ENCODE measurements around the gene CDIPT. TPM values are rescaled to one million over a fixed set of nuclear protein-coding genes. Genes with fewer than 3 reads are reported as not detected.

The CDIPT gene, protein sequence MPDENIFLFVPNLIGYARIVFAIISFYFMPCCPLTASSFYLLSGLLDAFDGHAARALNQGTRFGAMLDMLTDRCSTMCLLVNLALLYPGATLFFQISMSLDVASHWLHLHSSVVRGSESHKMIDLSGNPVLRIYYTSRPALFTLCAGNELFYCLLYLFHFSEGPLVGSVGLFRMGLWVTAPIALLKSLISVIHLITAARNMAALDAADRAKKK
- 66.7 and 80.3 TPM in 2 replicates for total RNA-seq

DNA sequence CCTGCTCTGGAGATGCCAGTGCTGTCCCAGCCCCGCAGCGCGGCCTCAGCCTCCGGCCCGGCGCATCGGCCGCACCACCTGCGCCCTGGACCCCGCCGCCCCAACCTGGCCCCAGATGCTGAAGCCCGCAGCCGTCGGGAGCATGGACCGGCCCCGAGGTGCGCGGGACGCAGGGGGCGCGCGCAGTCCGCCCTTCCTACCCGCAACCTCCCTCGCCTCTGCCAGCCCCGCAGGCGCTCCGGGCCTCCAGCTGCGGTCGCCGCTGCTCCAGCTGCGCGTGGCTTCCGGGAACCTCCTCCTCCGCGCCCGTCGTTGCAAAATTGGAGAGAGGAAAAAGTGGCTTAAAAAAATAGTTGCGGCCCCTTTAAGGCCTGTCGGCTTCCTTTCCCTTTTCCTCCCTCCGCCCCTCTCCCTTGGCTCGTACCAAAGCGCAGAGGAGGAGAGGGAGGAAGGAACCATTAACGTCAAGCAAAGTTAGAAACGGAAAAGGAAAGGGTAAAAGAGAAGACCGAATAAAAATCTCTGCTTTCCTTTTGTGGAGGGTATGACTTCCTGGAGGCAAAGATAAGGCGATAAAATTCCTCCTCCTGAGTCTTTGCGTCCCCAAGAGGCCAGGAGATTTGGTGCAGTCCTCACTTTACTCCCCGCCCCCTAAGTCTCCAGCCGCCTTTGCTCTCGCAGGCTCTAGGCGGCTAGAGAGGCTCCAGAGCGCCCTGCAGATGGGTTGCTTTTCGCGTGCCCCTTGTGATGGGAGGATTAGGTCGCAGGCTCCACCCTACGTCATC, at the start of gene CDIPT:
CDIPT (minus strand) TSS at position 343 of the 785 bp plus-strand sequence. CDS start 369 bp downstream, outside the sequence.

DNA sequence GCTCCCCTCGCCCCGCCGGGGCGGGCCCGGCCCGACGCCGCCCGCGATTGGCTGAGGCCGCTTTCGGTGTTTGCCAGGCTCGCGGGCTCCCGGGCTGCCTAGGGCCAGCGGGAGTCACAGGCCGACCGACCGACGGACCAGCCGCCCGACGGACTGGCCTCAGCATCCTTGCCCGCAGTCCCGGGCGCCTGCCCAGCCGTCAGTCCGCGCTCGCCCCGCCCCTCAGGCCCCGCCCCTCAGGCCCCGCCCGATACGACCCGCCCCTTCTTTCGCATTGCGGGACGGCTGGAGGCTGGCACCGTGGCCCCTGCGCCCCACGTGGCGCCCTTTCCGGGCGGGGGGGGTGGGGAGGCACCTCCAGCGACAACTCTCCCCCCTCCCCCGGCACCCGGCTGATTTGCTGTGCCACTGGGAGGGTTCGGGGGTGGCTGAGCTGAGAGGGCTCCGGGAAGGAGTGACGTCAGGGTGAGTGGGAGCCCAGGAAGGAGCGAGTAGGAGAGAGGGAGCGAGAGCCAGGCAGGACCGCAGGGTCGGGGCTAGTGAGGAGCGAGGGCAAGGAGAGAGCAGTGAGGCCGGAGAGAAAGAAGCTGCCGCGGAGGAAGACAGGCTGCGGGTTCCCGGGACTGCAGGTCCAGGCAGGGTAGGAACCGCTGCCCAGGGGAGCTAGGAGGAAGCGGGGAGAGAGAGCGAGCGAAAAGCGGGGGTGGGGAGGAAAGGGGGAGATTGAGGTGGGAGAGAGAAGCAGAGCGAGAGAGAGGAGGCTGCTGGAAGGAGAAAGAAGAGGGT, 37.3 kb upstream of the CDIPT start, which contains the start of gene ASPHD1:
ASPHD1 (plus strand) TSS at position 387 of the 786 bp plus-strand sequence. CDS start 484 bp downstream, outside the sequence.

DNA sequence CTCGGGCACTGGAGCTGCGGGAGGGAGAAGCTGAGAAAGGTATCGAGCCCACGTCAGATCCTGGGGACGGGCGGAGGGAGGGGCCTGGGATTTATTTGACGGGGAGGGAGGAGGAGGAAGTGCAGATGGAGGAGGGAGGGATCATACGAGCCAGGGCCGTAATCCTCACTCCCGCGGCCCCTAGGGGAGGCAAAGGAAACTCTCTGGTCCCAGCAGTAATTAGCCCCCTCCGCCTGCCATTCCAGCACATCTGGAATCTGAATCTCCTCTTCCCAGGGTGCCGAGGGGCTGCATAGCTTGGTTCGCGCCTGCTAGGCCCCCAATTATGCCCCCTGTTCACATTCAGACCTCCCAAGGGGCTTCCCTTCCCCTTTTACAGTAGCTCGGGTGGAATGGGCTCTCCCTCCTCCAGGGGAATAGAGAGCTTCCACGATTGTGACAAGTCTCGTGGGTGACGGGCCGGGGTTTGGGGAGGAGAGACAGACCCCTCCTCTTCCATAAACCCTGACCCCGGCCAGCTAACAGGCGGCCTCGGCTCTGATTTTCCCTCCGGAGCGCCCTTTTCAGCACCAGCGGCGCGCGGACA, 36.6 kb upstream of the CDIPT start, which contains the start of gene SEZ6L2:
SEZ6L2 (minus strand) TSS at position 35 of the 586 bp plus-strand sequence. CDS start 531 bp downstream, outside the sequence.

DNA sequence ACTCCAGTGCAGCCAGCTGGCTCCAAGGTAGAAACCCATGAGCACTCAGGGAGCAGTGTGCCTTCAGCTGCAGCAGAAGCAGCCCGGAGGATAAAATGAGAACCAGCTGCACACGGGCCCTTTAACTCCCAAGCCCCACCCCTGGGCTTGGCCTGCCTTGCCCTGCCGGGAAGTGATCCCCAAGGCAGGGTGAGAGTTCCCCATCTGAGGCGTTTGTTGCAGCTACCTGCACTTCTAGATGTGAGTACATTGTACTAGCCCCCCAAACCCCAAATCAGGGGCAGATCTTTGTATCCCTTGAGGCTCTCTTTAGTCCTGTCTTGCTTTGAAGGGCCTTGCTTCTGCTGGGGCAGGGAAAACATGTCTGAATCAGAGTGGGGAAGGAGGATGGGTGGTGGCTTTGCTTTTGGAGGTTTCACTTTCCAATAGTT, 42.7 kb downstream of the CDIPT start, which contains the start of gene MVP:
MVP (plus strand) TSS at position 192 of the 431 bp plus-strand sequence. CDS start 10,088 bp downstream, outside the sequence.

DNA sequence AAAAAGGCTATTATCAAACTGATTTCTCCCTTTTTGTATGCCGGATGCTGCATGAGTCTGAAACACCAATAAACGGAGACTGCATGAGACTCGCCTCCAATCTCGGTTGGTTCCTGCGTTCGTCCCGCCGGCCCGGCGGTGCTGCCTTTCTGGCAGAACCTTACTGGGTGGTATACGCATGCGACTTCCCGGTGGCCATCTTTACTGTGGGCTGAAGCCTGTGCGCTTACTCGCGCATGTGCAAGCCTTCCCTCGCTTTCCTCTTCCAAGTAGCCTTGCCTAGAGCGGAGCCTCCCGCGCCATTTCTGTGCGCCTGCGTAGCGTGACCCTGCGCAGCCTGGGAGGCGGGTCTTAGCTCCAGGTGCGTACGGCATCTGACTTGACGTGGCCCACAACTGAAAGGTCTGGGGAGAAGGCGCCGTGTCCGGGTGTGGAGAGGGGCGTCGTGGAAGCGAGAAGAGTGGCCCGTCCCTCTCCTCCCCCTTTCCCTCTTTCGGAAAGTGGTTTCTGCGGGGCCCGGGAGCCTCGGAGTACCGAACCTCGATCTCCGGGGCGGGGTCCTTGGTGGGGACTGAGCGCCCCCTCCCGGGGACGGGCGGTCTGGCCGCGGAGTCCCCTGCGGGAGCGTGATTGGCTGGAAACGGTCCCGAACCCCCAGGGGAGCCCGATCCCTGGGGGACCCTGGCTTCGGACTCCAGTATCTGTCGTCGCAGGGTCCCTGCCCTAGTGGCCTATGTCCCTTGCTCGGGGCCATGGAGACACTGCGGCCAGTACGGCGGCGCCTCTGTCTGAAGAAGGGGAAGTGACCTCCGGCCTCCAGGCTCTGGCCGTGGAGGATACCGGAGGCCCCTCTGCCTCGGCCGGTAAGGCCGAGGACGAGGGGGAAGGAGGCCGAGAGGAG, 47.0 kb downstream of the CDIPT start, which contains the start of gene PAGR1:
PAGR1 (plus strand) TSS at position 360 of the 901 bp plus-strand sequence; CDS start at position 734, 374 bp downstream.

DNA sequence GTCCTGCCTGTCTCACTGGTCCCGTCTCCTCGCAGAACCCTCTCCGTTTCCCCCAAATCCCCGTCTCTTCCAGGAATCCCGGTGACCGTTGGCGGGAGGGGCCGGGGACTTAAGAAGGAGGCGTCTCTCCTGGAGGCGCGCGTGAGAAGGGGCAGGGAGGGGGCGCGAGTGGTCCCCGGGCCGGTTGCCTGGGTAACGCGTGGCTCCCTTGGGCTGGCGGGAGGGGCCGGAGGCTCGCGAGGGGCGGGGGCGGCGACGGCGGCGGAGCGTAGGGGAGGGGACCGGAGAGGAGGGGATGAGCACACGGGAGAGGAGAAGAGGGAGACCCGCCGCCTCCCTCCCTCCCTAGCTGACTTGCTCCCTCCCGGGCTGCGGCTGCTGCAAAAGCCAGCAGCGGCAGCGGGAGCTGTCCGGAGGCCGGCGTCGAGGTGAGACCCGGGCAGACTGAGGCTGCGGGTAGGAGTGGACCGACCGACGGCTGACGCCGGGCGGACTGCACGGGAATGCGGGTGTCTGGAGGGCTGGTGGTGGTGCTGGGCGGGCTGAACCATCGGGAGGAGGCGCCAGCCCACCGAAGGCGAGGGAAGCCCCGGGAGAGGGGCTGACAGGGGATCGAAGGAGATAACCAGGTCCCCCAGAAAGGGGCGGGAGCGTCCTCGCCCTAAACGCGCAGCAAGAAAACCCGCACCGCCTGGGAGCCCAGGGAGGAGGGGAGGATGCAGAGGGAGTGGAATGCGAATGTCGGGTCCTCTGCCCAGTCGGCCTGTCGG, 50.9 kb downstream of the CDIPT start, which contains the start of gene PRRT2:
PRRT2 (plus strand) TSS at position 298 of the 770 bp plus-strand sequence. CDS start 862 bp downstream, outside the sequence.

Small RNA genes lying within 50 kb of the gene (small RNA-seq; reads per million reads assigned to genes)
- gene AC009133.6 (not detected), gene AC120114.4 (not detected)

Other genes with a start within 250 kb of the CDIPT start
- not detected in 2 replicates for gene SPN, start 200.0 kb downstream of the CDIPT start, total RNA-seq
- 58.1 and 63.6 TPM in 2 replicates for gene QPRT, start 184.0 kb downstream of the CDIPT start, total RNA-seq
- gene C16orf54, start 117.2 kb downstream of the CDIPT start, total RNA-seq = not detected in 2 replicates
- gene ZG16, start 85.0 kb downstream of the CDIPT start, total RNA-seq = 0.33 and 1.2 TPM in 2 replicates
- 40.1 and 81.7 TPM in 2 replicates for gene KIF22, start 72.5 kb downstream of the CDIPT start, total RNA-seq
- 411 and 461 TPM in 2 replicates for gene MAZ, start 56.7 kb downstream of the CDIPT start, total RNA-seq
- gene PRRT2, start 51.0 kb downstream of the CDIPT start, total RNA-seq = 1.2 and 13.3 TPM in 2 replicates
- 42.0 and 44.8 TPM in 2 replicates for gene PAGR1, start 47.1 kb downstream of the CDIPT start, total RNA-seq
- gene MVP, start 42.8 kb downstream of the CDIPT start, total RNA-seq = 38.1 and 71.7 TPM in 2 replicates
- 1.2 and 2.7 TPM in 2 replicates for gene SEZ6L2, start 36.3 kb upstream of the CDIPT start, total RNA-seq
- gene ASPHD1, start 37.3 kb upstream of the CDIPT start, total RNA-seq = 0.79 TPM in 1 of 2 replicates, not detected in the other
- 13.0 and 15.7 TPM in 2 replicates for gene KCTD13, start 63.0 kb upstream of the CDIPT start, total RNA-seq
- 65.6 and 66.7 TPM in 2 replicates for gene TMEM219, start 98.9 kb upstream of the CDIPT start, total RNA-seq
- 65.2 and 74.3 TPM in 2 replicates for gene TAOK2, start 110.6 kb upstream of the CDIPT start, total RNA-seq
- gene HIRIP3, start 132.4 kb upstream of the CDIPT start, total RNA-seq = 9.8 and 10.5 TPM in 2 replicates
- 34.9 and 52.2 TPM in 2 replicates for gene INO80E, start 133.0 kb upstream of the CDIPT start, total RNA-seq
- not detected in 2 replicates for gene DOC2A, start 147.8 kb upstream of the CDIPT start, total RNA-seq
- not detected in 2 replicates for gene C16orf92, start 160.0 kb upstream of the CDIPT start, total RNA-seq
- gene TLCD3B, start 168.0 kb upstream of the CDIPT start, total RNA-seq = not detected in 2 replicates
- gene ALDOA, start 202.5 kb upstream of the CDIPT start, total RNA-seq = 572 and 1,018 TPM in 2 replicates
- 273 and 323 TPM in 2 replicates for gene PPP4C, start 212.8 kb upstream of the CDIPT start, total RNA-seq
- 1.6 and 4.7 TPM in 2 replicates for gene TBX6, start 228.7 kb upstream of the CDIPT start, total RNA-seq
- 44.5 and 59.7 TPM in 2 replicates for gene YPEL3, start 233.0 kb upstream of the CDIPT start, total RNA-seq